Mononuclear cell (primary cell): Measurements from ENCODE around the gene RGS3. TPM values are rescaled to one million over a fixed set of nuclear protein-coding genes. Genes with fewer than 3 reads are reported as not detected.

ENCODE experiments used
- H3K27me3 ChIP-seq: 2 replicates; pipeline ENCODE4 v1.6.0; 2011; ENCODE audit warnings: low read length, control low read depth; ENCODE audit not compliant: insufficient read depth
- H3K4me1 ChIP-seq: 2 replicates; pipeline ENCODE4 v1.5.1; 2011; ENCODE audit warnings: mild to moderate bottlenecking, low read length, control low read depth; ENCODE audit not compliant: insufficient read depth
- H3K4me3 ChIP-seq: 2 replicates; pipeline ENCODE4 v1.5.1; 2011; ENCODE audit warnings: mild to moderate bottlenecking, low read length, moderate library complexity
- H3K9me3 ChIP-seq: 2 replicates; pipeline ENCODE4 v1.5.1; 2011; ENCODE audit warnings: low read depth, mild to moderate bottlenecking, control low read depth, low read length
- total RNA-seq: library from RNA; depleted of rRNA; stranded (reverse); fragments of >200 nt; gene quantifications from one replicate; pipeline ENCODE4 v1.2.3, GENCODE V29; 2012

RGS3 gene
- total RNA-seq, 1 donor = 15.4 TPM

DNA sequence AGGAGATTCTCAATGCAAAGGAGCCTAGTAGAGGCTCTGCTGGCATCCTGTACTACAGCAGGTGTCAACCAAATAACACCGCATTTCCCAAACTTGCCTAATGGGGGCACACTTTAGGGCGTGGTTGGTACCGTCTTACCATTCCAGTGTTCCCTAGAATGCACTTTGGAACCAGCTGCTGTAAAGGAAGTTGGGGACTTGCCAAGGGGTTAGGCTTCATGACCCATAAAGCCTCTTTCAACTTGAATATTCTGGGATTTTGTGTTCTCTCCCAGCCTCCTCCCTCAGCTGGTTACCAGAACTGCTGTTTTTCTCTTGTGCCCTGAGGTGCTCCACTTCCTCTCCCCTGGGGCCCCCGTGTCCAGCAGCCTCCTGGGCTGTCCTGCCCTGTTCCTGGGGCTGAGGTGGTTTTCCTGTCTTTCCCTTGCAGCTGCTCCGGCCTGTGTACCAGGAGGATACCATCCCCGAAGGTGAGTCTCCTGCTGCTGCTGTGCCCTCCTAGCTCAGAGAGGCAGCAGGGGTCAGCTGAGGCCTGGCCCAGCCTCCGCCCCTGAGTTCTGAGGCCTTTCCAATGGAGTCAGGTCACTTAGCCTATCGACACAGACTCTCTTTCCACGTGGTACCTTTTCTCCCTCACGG is 44.7 kb downstream of the RGS3 start:
- H3K9me3 ChIP-seq = no peaks in the 10 kb centered on the region
- no peak overlapping the region for H3K4me3 ChIP-seq
- no peaks in the 10 kb centered on the region for H3K27me3 ChIP-seq
- peaks cover 23% of the 10 kb centered on the region for H3K4me1 ChIP-seq

DNA sequence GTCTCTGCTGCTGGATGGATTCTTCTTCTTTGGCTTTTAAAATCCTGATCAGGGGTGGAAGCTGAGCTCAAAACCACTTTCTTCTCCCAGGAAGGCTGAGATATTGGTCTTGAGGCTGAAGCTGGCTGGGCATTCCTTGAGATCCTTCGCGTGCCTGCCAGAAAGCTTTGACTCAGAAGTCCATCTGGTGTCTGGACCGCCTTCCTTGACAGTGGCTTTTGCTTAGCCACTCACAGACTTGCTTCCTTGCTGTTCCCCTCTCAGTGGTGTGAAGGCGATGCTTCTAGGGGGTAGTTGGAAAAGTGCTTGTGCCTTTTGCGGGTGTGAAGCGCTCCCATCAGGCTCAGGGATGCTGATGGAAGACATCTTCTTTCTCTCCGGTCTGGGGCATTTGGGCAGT is 45.9 kb downstream of the RGS3 start:
- peaks cover 35% of the 10 kb centered on the region for H3K4me1 ChIP-seq
- no peaks in the 10 kb centered on the region for H3K27me3 ChIP-seq
- no peaks in the 10 kb centered on the region for H3K9me3 ChIP-seq
- no peak overlapping the region for H3K4me3 ChIP-seq

GRCh38 chr9:113511047-113511521 is 47.6 kb downstream of the RGS3 start:
- Histone ChIP-seq H3K4me1 (peaks cover 45% of the 10 kb centered on the region), H3K4me3 (no peak overlapping the region), H3K9me3 (no peaks in the 10 kb centered on the region), H3K27me3 (no peaks in the 10 kb centered on the region)

GRCh38 chr9:113511856-113512761 is 48.6 kb downstream of the RGS3 start:
- Histone ChIP-seq H3K9me3 (no peaks in the 10 kb centered on the region), H3K4me3 (no peak overlapping the region), H3K4me1 (peaks cover 55% of the 10 kb centered on the region), H3K27me3 (no peaks in the 10 kb centered on the region)

DNA sequence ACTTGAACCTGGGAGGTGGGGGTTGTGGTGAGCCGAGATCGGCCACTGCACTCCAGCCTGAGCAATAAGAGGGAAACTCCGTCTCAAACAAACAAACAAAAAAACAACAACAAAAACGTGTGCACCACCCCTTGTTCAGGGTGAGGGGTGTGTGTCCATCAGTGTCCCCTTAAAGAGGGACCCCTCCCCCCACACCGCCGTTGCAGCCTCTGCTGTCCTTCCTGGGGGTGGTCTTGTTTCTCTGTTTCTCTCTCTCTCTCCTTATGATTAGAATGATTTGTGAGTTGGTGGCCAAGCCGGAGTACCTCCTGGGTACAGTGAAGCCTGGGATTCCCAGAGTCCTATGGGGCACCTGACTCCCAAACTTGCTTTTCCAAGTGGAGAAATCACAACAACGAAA is 49.6 kb downstream of the RGS3 start:
- peaks cover 64% of the 10 kb centered on the region for H3K4me1 ChIP-seq
- H3K9me3 ChIP-seq = no peaks in the 10 kb centered on the region
- no peaks in the 10 kb centered on the region for H3K27me3 ChIP-seq
- H3K4me3 ChIP-seq = no peak overlapping the region

GRCh38 chr9:113513536-113513935 is 50.0 kb downstream of the RGS3 start:
- H3K4me1 ChIP-seq = peaks cover 65% of the 10 kb centered on the region

DNA sequence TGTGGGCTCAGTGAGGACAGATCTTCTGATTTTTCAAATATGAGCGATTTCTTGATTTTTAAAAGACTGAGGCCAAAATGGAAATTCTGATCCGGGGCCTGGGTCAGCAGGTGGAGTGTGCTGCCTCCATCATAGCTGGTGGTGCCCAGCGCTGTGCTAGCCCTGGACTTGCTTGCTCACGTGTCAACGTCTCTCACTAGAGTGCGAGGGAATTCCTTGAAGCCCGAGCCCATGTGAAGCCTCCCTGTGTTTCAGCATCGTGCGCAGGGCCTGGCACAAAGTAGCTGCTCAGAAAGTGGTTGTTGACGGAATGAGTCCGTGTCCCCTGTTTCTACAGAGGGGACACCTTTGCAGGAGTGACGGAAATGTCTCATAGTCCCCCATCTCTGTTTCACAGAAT is 50.5 kb downstream of the RGS3 start:
- H3K9me3 ChIP-seq = no peaks in the 10 kb centered on the region
- no peaks in the 10 kb centered on the region for H3K27me3 ChIP-seq
- peaks cover 65% of the 10 kb centered on the region for H3K4me1 ChIP-seq
- no peak overlapping the region for H3K4me3 ChIP-seq

More at GRCh38 chr9:113513536-113513935, 50.0 kb downstream of the RGS3 start:
- Histone ChIP-seq H3K9me3 (no peaks in the 10 kb centered on the region), H3K4me3 (no peak overlapping the region), H3K27me3 (no peaks in the 10 kb centered on the region)

- H3K4me1 ChIP-seq = peaks cover 67% of the 10 kb centered on the region
- no peaks in the 10 kb centered on the region for H3K9me3 ChIP-seq
- H3K4me3 ChIP-seq = no peak overlapping the region
- H3K27me3 ChIP-seq = no peaks in the 10 kb centered on the region
These were observed 51.2 kb downstream of the RGS3 start for GRCh38 chr9:113514748-113515147.

DNA sequence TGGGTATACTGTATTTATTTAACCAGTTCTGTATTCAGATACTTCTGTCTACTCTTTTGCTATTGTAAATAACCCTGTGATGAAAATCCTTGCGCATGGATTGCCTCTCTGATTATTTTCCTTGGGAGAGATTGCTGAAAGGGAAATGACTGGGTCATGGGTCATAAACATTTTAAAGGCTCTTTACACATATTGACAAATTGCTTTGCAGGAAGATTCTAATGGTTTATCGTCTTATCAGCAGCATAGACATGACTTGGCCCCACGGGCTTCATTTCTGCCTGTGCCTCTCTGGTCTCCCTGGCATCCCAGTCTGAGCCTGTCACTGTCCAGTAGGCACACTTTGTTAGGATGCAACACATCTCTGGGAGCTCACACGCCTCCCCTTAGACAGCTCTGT is 52.3 kb downstream of the RGS3 start:
- Histone ChIP-seq H3K27me3 (no peaks in the 10 kb centered on the region), H3K4me3 (no peak overlapping the region), H3K9me3 (no peaks in the 10 kb centered on the region), H3K4me1 (peaks cover 78% of the 10 kb centered on the region)

GRCh38 chr9:113516840-113517577 is 53.5 kb downstream of the RGS3 start:
- H3K9me3 ChIP-seq = no peaks in the 10 kb centered on the region
- H3K4me1 ChIP-seq = peaks cover 69% of the 10 kb centered on the region
- H3K4me3 ChIP-seq = peak overlapping the region; percentile 47
- H3K27me3 ChIP-seq = no peaks in the 10 kb centered on the region

DNA sequence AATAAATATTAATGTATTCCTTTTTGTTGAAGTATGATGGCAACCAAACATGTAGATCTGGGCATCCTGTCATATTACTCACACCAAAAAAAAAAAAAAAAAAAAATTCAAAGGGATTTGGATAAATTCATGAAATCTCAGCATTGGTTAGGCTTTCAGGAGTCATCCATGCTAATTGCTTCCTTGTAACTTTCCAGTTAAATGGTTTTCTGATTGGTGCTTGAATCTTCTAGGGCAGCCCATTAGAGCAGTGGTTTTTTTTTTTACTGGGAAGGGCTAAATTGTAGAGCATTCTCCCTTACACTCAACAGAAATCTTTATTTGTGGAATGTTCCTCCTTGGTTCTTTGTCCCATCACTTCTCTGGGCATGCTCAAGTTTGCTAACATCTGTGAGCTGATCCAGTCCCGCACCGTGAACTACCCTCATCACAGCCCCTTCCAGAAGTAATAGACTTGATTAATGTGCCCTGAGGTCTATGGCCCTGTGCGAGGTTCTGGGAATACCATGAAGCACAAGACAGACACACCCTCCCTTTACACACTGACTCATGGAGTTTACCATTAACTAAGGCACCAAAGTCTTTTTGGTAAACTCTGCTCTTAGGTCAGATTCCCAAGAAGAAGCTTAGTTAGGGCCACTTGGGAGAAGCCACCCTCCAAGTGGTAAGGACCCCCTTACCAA is 56.0 kb downstream of the RGS3 start:
- H3K27me3 ChIP-seq = no peaks in the 10 kb centered on the region
- peaks cover 69% of the 10 kb centered on the region for H3K4me1 ChIP-seq
- peak overlapping the region; percentile 47 for H3K4me3 ChIP-seq
- no peaks in the 10 kb centered on the region for H3K9me3 ChIP-seq

DNA sequence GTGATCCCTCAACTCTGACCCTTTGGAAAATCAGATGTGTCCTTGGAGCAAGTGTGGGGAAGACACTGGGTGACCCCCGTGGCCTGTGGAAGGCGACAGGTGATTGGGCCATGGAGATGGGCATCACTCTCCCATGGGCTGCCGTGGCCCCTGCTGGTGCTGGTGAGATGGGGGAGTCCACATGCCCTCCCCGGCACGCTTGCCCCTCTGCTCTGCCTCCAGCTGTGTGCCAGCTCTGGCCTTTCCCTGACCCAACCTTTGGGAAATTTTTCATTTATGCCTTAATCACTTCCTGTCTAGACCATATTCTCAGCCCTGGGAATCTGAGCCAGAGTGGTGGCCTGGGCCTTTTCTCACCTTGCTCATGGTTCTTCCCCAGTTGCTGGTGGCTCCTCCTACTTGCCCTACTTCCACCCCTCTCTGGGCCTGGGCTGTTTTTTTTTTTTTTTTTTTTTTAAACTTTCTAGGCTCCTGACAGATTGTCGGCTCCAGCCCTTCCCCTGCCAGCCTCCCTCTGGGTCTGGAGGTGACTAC is 56.6 kb downstream of the RGS3 start:
- Histone ChIP-seq H3K9me3 (no peaks in the 10 kb centered on the region), H3K4me1 (peaks cover 69% of the 10 kb centered on the region), H3K27me3 (no peaks in the 10 kb centered on the region), H3K4me3 (peak overlapping the region; percentile 18)

DNA sequence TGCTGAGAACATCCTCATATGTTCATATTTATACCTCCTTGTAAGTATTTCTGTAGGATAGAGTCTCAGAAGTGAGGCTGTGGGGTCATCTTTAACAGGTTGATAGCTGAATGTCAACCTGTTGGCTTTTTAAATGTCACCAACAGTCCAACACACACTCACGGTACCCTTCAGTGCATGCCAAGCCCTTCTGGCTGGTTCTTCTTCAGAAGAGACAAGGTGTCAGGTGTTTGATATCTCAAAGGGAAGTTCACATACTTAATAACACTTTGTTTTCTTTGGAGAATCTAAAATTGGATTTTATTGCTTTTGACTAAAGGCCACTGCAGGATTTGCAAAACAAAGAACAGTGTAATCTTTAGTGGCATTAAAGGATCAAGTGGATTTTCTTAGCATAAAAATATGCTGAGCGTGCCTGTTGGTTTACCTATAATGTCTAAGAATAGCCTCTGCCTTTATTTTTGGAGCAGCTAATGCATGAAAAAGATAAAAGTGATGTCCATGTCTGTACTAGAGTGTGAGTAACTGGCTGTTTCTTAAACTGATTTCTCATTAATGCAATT is 58.2 kb downstream of the RGS3 start:
- H3K4me1 ChIP-seq = peaks cover 73% of the 10 kb centered on the region
- no peak overlapping the region for H3K4me3 ChIP-seq
- no peaks in the 10 kb centered on the region for H3K9me3 ChIP-seq
- H3K27me3 ChIP-seq = no peaks in the 10 kb centered on the region

DNA sequence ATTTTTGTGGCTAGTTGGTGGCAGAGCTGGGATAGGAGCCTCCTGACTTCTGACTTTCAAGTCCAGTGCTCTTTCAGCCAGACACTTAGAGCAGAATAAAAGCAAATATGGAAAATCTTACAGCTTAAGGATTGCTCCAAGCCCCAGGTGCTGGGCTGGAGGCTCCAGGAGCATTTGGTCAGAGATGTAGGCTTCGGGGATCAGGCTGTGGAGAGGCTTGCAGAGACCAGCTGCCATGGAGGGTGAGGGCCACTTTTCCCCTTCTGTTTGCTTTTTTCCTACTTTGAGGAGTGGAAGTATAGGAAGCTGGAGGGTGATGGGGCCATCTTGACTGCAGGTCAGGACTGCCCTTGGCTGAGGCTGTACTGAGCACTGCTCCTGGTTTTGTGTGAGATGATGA is 58.9 kb downstream of the RGS3 start:
- H3K27me3 ChIP-seq = no peaks in the 10 kb centered on the region
- peaks cover 69% of the 10 kb centered on the region for H3K4me1 ChIP-seq
- no peak overlapping the region for H3K4me3 ChIP-seq
- H3K9me3 ChIP-seq = no peaks in the 10 kb centered on the region
